Fibroblast of lung (primary cell): Measurements from ENCODE around the gene SELPLG. TPM values are rescaled to one million over a fixed set of nuclear protein-coding genes. Genes with fewer than 3 reads are reported as not detected.

Experiments used
- DNase-seq, 2 donors: peaks; one replicate each; pipeline versions ENCODE4 v3.0.0 to v3.0.0-alpha.2; 2010; ENCODE audit warnings: low read depth in 2 of 2
- H2AFZ ChIP-seq: 2 replicates; pipeline ENCODE4 v1.5.1; 2012; ENCODE audit warnings: low read length, control low read depth, inconsistent platforms
- H3K27ac ChIP-seq: 2 replicates; pipeline ENCODE4 v1.5.1; 2011; ENCODE audit warnings: low read length, control low read depth; ENCODE audit not compliant: insufficient read depth
- H3K27me3 ChIP-seq: 2 replicates; pipeline ENCODE4 v1.5.1; 2011; ENCODE audit warnings: mild to moderate bottlenecking, low read length; ENCODE audit not compliant: control insufficient read depth, insufficient read depth
- H3K36me3 ChIP-seq: 2 replicates; pipeline ENCODE4 v1.5.1; 2011; ENCODE audit warnings: low read length; ENCODE audit not compliant: control insufficient read depth, insufficient read depth
- H3K4me1 ChIP-seq: 2 replicates; pipeline ENCODE4 v1.5.1; 2011; ENCODE audit warnings: low read length; ENCODE audit not compliant: control insufficient read depth, insufficient read depth; ENCODE audit errors: extremely low read depth
- H3K4me2 ChIP-seq: 2 replicates; pipeline ENCODE4 v1.5.1; 2011; ENCODE audit warnings: low read length, control low read depth; ENCODE audit not compliant: insufficient read depth; ENCODE audit errors: extremely low read depth
- H3K4me3 ChIP-seq, 4 experiments: fragments of 200-600 bp in 1 of 4; sonication (generic) in 1 of 4; replicated peaks in 1 of 4; 2 replicates each; pipeline ENCODE4 v1.5.1; 2011 to 2016; ENCODE audit warnings: low read length in 4 of 4, low read depth in 3 of 4, mild to moderate bottlenecking in 3 of 4, control low read depth in 2 of 4, inconsistent platforms in 1 of 4, mixed read lengths in 1 of 4; ENCODE audit not compliant: insufficient read depth in 1 of 4; ENCODE audit errors: control extremely low read depth in 1 of 4
- H3K79me2 ChIP-seq: 2 replicates; pipeline ENCODE4 v1.5.1; 2012; ENCODE audit warnings: mild to moderate bottlenecking, low read length, inconsistent platforms; ENCODE audit not compliant: control insufficient read depth, insufficient read depth
- H3K9ac ChIP-seq: 2 replicates; pipeline ENCODE4 v1.5.1; 2011; ENCODE audit warnings: mild to moderate bottlenecking, low read length, control low read depth; ENCODE audit not compliant: insufficient read depth
- H3K9me3 ChIP-seq: 2 replicates; pipeline ENCODE4 v1.5.1; 2012; ENCODE audit warnings: low read depth, low read length; ENCODE audit not compliant: control insufficient read depth, insufficient read depth
- H4K20me1 ChIP-seq: 2 replicates; pipeline ENCODE4 v1.5.1; 2011; ENCODE audit warnings: low read length; ENCODE audit not compliant: control insufficient read depth, insufficient read depth; ENCODE audit errors: extremely low read depth
- EZH2 ChIP-seq: IDR thresholded peaks from 2 replicates; pipeline ENCODE4 v1.5.1; 2012; ENCODE audit warnings: low read length, control low read depth, mild to moderate bottlenecking; ENCODE audit errors: missing control alignments
- polyA plus RNA-seq, 2 donors: library from polyadenylated mRNA; depleted of rRNA in 1 of 2; stranded (reverse) in 1 of 2; unstranded in 1 of 2; fragments of >200 nt; gene quantifications; 2 replicates each; pipeline ENCODE4 v1.2.1, GENCODE V29; 2011 to 2012; ENCODE audit warnings: missing spikeins in 1 of 2
- total RNA-seq: library from RNA; depleted of rRNA; stranded (reverse); fragments of >200 nt; gene quantifications from 2 replicates; pipeline ENCODE4 v1.2.1, GENCODE V29; 2014
- TF ChIP-seq, protein P1 (sequence below), 2 donors: IDR thresholded peaks in 1 of 2; conservative IDR thresholded peaks in 1 of 2; 1 replicate in 1 of 2; 2 replicates in 1 of 2; pipeline ENCODE4 v1.5.1; 2011 to 2012; ENCODE audit warnings: low read length in 2 of 2, control low read depth in 1 of 2, inconsistent platforms in 1 of 2, low read depth in 1 of 2, mild to moderate bottlenecking in 1 of 2

Gene SELPLG
- total and polyA plus RNA-seq, 2 donors (not counting 1 experiment from before 2014, with no cell fraction given) = 1.5 to 3.0 TPM

- H3K79me2 ChIP-seq = peaks cover 40% of the 10 kb centered on the region
- no peak for TF ChIP-seq EZH2
- TF ChIP-seq, protein P1, sequence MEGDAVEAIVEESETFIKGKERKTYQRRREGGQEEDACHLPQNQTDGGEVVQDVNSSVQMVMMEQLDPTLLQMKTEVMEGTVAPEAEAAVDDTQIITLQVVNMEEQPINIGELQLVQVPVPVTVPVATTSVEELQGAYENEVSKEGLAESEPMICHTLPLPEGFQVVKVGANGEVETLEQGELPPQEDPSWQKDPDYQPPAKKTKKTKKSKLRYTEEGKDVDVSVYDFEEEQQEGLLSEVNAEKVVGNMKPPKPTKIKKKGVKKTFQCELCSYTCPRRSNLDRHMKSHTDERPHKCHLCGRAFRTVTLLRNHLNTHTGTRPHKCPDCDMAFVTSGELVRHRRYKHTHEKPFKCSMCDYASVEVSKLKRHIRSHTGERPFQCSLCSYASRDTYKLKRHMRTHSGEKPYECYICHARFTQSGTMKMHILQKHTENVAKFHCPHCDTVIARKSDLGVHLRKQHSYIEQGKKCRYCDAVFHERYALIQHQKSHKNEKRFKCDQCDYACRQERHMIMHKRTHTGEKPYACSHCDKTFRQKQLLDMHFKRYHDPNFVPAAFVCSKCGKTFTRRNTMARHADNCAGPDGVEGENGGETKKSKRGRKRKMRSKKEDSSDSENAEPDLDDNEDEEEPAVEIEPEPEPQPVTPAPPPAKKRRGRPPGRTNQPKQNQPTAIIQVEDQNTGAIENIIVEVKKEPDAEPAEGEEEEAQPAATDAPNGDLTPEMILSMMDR (conservative IDR thresholded peaks at IDR 0.05 in 1 of 2, IDR thresholded peaks at IDR 0.05 in 1 of 2; ENCODE audit: low read depth in 1 of 2, low read length in 2 of 2) = no peak
- no peaks in the 10 kb centered on the region for H4K20me1 ChIP-seq
Measured at GRCh38 chr12:108653922-108654321, 20.2 kb upstream of the SELPLG start.

DNA sequence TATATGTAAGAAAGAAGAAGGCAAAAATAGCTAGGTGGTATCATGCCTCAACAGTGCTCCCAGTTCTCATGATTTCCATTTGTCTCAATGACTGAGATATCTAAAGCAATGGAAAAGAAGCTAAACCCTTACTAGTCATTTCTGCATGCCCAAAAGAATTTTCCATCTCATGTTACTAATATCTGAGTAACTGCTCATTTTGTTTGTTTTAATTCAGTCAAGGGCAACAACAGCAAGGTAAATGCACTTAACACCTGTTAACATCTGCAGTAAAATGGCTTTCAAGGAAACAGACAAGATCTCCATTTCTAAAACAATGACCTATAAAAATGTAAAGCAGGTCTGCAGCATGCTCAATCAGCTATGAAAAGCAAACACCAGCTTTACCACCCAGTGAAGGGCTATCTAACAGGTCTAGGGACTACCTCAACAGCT, 19.4 kb upstream of the SELPLG start:
- Histone ChIP-seq H3K9ac (no peak overlapping the region), H3K4me3 (no peak overlapping the region), H3K4me2 (no peak overlapping the region), H3K9me3 (no peaks in the 10 kb centered on the region), H3K4me1 (peaks cover 16% of the 10 kb centered on the region), H4K20me1 (no peaks in the 10 kb centered on the region), H3K27me3 (no peaks in the 10 kb centered on the region), H3K79me2 (peaks cover 37% of the 10 kb centered on the region), H3K36me3 (peaks cover 23% of the 10 kb centered on the region), H2AFZ (no peak overlapping the region), H3K27ac (no peak overlapping the region)
- no peak for DNase-seq
- TF ChIP-seq, protein P1 (conservative IDR thresholded peaks at IDR 0.05 in 1 of 2, IDR thresholded peaks at IDR 0.05 in 1 of 2; ENCODE audit: low read depth in 1 of 2, low read length in 2 of 2) = no peak
- no peak for TF ChIP-seq EZH2

More at GRCh38 chr12:108653922-108654321, 20.2 kb upstream of the SELPLG start:
- no peak overlapping the region for H3K4me2 ChIP-seq
- no peaks in the 10 kb centered on the region for H3K27me3 ChIP-seq
- H3K9me3 ChIP-seq = no peaks in the 10 kb centered on the region
- peaks cover 10% of the 10 kb centered on the region for H3K4me1 ChIP-seq
- H3K4me3 ChIP-seq = no peak overlapping the region
- peaks cover 21% of the 10 kb centered on the region for H3K36me3 ChIP-seq
- DNase-seq = no peak
- no peak overlapping the region for H3K9ac ChIP-seq
- no peak overlapping the region for H3K27ac ChIP-seq
- no peak overlapping the region for H2AFZ ChIP-seq

DNA sequence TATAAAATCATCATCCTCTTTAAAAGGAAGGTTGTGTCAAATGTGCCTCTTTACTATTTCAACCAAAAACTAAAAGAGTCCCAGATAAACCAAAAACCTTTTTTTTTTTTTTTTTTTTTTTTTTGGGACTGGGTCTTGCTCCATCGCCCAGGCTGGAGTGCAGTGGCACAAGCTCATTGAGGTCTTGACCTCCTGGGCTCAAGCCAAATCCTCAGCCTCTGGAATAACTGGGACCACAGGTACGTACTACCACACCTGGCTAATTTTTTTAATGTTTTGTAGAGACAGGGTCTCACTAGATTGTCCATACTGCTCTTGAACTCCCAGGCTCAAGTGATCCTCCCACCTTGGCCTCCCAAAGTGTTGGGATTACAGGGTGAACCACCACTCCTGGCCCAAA, 16.4 kb upstream of the SELPLG start:
- DNase-seq = no peak
- Histone ChIP-seq H4K20me1 (no peaks in the 10 kb centered on the region), H3K36me3 (peaks cover 26% of the 10 kb centered on the region), H3K9me3 (no peaks in the 10 kb centered on the region), H3K27ac (peak overlapping the region; percentile 48), H3K4me1 (peaks cover 30% of the 10 kb centered on the region), H2AFZ (no peak overlapping the region), H3K9ac (no peak overlapping the region), H3K79me2 (peaks cover 42% of the 10 kb centered on the region), H3K4me3 (no peak overlapping the region), H3K4me2 (peak overlapping the region; percentile 32), H3K27me3 (no peaks in the 10 kb centered on the region)
- no peak for TF ChIP-seq EZH2
- TF ChIP-seq, protein P1 (conservative IDR thresholded peaks at IDR 0.05 in 1 of 2, IDR thresholded peaks at IDR 0.05 in 1 of 2; ENCODE audit: low read depth in 1 of 2, low read length in 2 of 2) = no peak
